Tibial nerve (tissue), 4 donors: ENCODE results near the gene GRHPR. TPM values are rescaled to one million over a fixed set of nuclear protein-coding genes. Genes with fewer than 3 reads are reported as not detected.
"Not testable (repeated sequence)": the region's sequence is repeated elsewhere in the genome, so short reads cannot be mapped to it uniquely, and the experiment has no call there.

ENCODE experiments used
- DNase-seq, 2 donors: peaks; one replicate each; pipeline ENCODE4 v3.0.0-alpha.2; 2019; ENCODE audit warnings: low spot score in 2 of 2
- H3K27ac ChIP-seq, 4 donors: fragments of 200-600 bp; sonication (generic) in 3 of 4; one replicate each; pipeline ENCODE4 v1.5.1; 2017 to 2019; ENCODE audit warnings: mild to moderate bottlenecking in 1 of 4
- H3K27me3 ChIP-seq, 2 donors: fragments of 200-600 bp; sonication (generic) in 1 of 2; one replicate each; pipeline versions ENCODE4 v1.5.1 to v1.6.0; 2017 to 2019
- H3K36me3 ChIP-seq, 3 donors: fragments of 200-600 bp; sonication (generic); one replicate each; pipeline ENCODE4 v1.5.1; 2018 to 2019
- H3K4me1 ChIP-seq, 4 donors: fragments of 200-600 bp; sonication (generic) in 3 of 4; one replicate each; pipeline ENCODE4 v1.5.1; 2017 to 2019
- H3K4me3 ChIP-seq, 4 donors: fragments of 200-600 bp; sonication (generic) in 3 of 4; one replicate each; pipeline ENCODE4 v1.5.1; 2017 to 2019; ENCODE audit warnings: mild to moderate bottlenecking in 1 of 4, moderate library complexity in 1 of 4
- H3K9me3 ChIP-seq, 4 donors: fragments of 200-600 bp; sonication (generic) in 3 of 4; one replicate each; pipeline ENCODE4 v1.5.1; 2017 to 2019
- CTCF ChIP-seq, 5 experiments: fragments of 200-600 bp in 3 of 5; fragments of 450-650 bp in 2 of 5; sonication (generic) in 3 of 5; IDR thresholded peaks; one replicate each; pipeline ENCODE4 v1.5.1; 2016 to 2019; ENCODE audit warnings: antibody characterized with exemption in 5 of 5, mild to moderate bottlenecking in 3 of 5, moderate library complexity in 2 of 5
- EP300 ChIP-seq, 2 donors: sonication (generic); formaldehyde crosslinking; IDR thresholded peaks; one replicate each; pipeline ENCODE4 v1.6.1; 2017; ENCODE audit warnings: antibody characterized with exemption in 2 of 2, mild to moderate bottlenecking in 1 of 2
- POLR2A ChIP-seq, 2 donors: fragments of 450-650 bp; IDR thresholded peaks; one replicate each; pipeline ENCODE4 v1.6.1; 2017; ENCODE audit warnings: antibody characterized with exemption in 2 of 2, mild to moderate bottlenecking in 2 of 2, moderate library complexity in 2 of 2
- WGBS, 2 donors: methylation state at CpG; one replicate each; pipeline ENCODE4 v1.1.5; 2018; 5-methylcytosine and 5-hydroxymethylcytosine counted together
- total RNA-seq, 4 donors: library from RNA; depleted of rRNA; stranded (reverse); fragments of >200 nt; gene quantifications; one replicate each; pipeline ENCODE4 v1.1.0, GENCODE V29; 2016

Gene GRHPR
- total RNA-seq, 4 donors from 2014 or later = 175 to 250 (median 200) TPM

- DNase-seq = no peak
- H3K27ac ChIP-seq = no peak overlapping the region
- H3K9me3 ChIP-seq = peaks cover 0 to 7% (median 0%) of the 10 kb centered on the region in 4 donors
- peaks cover 0 to 8% (median 5%) of the 10 kb centered on the region in 4 donors for H3K4me1 ChIP-seq
- no peak for TF ChIP-seq POLR2A (IDR thresholded peaks at IDR 0.05)
- no peak for TF ChIP-seq EP300 (IDR thresholded peaks at IDR 0.05)
- no peak for TF ChIP-seq CTCF (IDR thresholded peaks at IDR 0.05)
- 72 to 80% methylated on average over 11 of the region's 11 CpGs for WGBS, 2 donors
- no peak overlapping the region for H3K4me3 ChIP-seq
- no peaks in the 10 kb centered on the region for H3K36me3 ChIP-seq
- peaks cover 0 to 4% of the 10 kb centered on the region in 2 donors for H3K27me3 ChIP-seq
Observed at GRCh38 chr9:37476930-37477329, 54.4 kb downstream of the GRHPR start.

- H3K4me1 ChIP-seq, DNase-seq, H3K27me3 ChIP-seq, H3K4me3 ChIP-seq, H3K9me3 ChIP-seq, H3K36me3 ChIP-seq, H3K27ac ChIP-seq: not testable (repeated sequence)
- 85 to 90% methylated on average over 4 of the region's 4 CpGs for WGBS, 2 donors
Observed at GRCh38 chr9:37477443-37477842, 54.9 kb downstream of the GRHPR start.

- H3K36me3 ChIP-seq = not testable (repeated sequence)
- whole genome bisulfite sequencing, 2 donors = 62 to 63% methylated on average over 5 of the region's 5 CpGs
Observed at GRCh38 chr9:37477987-37478619, 55.6 kb downstream of the GRHPR start.

GRCh38 chr9:37480759-37481158 is 58.3 kb downstream of the GRHPR start:
- H3K4me1 ChIP-seq = peaks cover 0 to 8% (median 3%) of the 10 kb centered on the region in 4 donors
- TF ChIP-seq POLR2A (IDR thresholded peaks at IDR 0.05) = no peak
- TF ChIP-seq CTCF (IDR thresholded peaks at IDR 0.05) = no peak
- TF ChIP-seq EP300 (IDR thresholded peaks at IDR 0.05) = no peak
- 80 to 83% methylated on average over 3 of the region's 3 CpGs for WGBS, 2 donors
- peaks cover 0 to 4% of the 10 kb centered on the region in 2 donors for H3K27me3 ChIP-seq
- no peaks in the 10 kb centered on the region for H3K36me3 ChIP-seq
- H3K9me3 ChIP-seq = no peaks in the 10 kb centered on the region
- DNase-seq = no peak
- H3K4me3 ChIP-seq = no peak overlapping the region
- H3K27ac ChIP-seq = no peak overlapping the region

More at GRCh38 chr9:37477987-37478619, 55.6 kb downstream of the GRHPR start:
- H3K4me3 ChIP-seq, H3K4me1 ChIP-seq, H3K9me3 ChIP-seq, H3K27ac ChIP-seq, H3K27me3 ChIP-seq, DNase-seq: not testable (repeated sequence)

GRCh38 chr9:37485389-37486255 is 63.1 kb downstream of the GRHPR start, which contains the start of gene POLR1E:
Gene POLR1E (plus strand): TSS chr9:37485948. CDS start chr9:37486048, 100 bp downstream.
- H3K27ac ChIP-seq = peak within 1 kb of the TSS; percentile 47 to 93 (median 85)
- H3K4me3 ChIP-seq = peak within 1 kb of the TSS; percentile 63 to 91 (median 84)
- TF ChIP-seq POLR2A (IDR thresholded peaks at IDR 0.05) = peak; percentile 65 to 80
- TF ChIP-seq CTCF (IDR thresholded peaks at IDR 0.05) = peak in 1 of 5 experiments; percentile 13
- TF ChIP-seq EP300 (IDR thresholded peaks at IDR 0.05) = peak in 1 of 2 donors; percentile 85
- no peaks in the 10 kb centered on the region for H3K9me3 ChIP-seq
- peaks cover 0 to 32% (median 21%) of the 10 kb centered on the region in 4 donors for H3K4me1 ChIP-seq
- peak; percentile 79 to 83 for DNase-seq
- no peaks in the 10 kb centered on the region for H3K27me3 ChIP-seq
- 5 to 6% methylated on average over 19 to 54 of the region's 56 CpGs for WGBS, 2 donors
- H3K36me3 ChIP-seq = peaks cover 0 to 28% (median 7%) of the 10 kb centered on the region in 3 donors

- Histone ChIP-seq H3K27me3 (no peaks in the 10 kb centered on the region), H3K9me3 (no peaks in the 10 kb centered on the region), H3K27ac (peak overlapping the region; percentile 47 to 93 (median 85)), H3K4me1 (peaks cover 0 to 32% (median 21%) of the 10 kb centered on the region in 4 donors), H3K4me3 (peak overlapping the region; percentile 63 to 91 (median 84)), H3K36me3 (peaks cover 0 to 34% (median 7%) of the 10 kb centered on the region in 3 donors)
- 0% methylated on average over 7 of the region's 7 CpGs for WGBS, 2 donors
- TF ChIP-seq EP300 (IDR thresholded peaks at IDR 0.05) (no peak), POLR2A (IDR thresholded peaks at IDR 0.05) (no peak), CTCF (IDR thresholded peaks at IDR 0.05) (no peak)
- DNase-seq = no peak
Observed at GRCh38 chr9:37486256-37486615, 63.7 kb downstream of the GRHPR start.
